HepG2 (cell line): ENCODE results near the gene POU4F3. TPM values are rescaled to one million over a fixed set of nuclear protein-coding genes. Genes with fewer than 3 reads are reported as not detected.
A peak's percentile ranks its signal among the peaks of the same experiment; 100 is the strongest.

Source experiments
- ATAC-seq: fragments of 200-7000 bp; cut with Tn5 transposase; 3 replicates; pipeline ENCODE4 v1.9.1; 2020; ENCODE audit warnings: mild to moderate bottlenecking, moderate library complexity
- BruUV-seq: library from RNA; stranded (reverse); fragments of 400-500 nt; replicated peaks from 2 replicates; lab custom pipeline; 2021; lab: Mats Ljungman, UMichigan
- CTCF ChIA-PET: fragments of 300-600 bp; formaldehyde crosslinking; extraction: SDS; loops from one replicate; lab custom pipeline; 2021; ENCODE audit warnings: low total read pairs, inconsistent platforms, low intra/inter-chr PET ratio; lab: Yijun Ruan, JAX
- POLR2A ChIA-PET: fragments of 350-600 bp; sonication (Branson Sonifier 250); formaldehyde crosslinking; loops from one replicate; lab custom pipeline; 2020; ENCODE audit warnings: antibody characterized with exemption, inconsistent platforms; lab: Yijun Ruan, JAX
- DNase-seq: peaks from one replicate; pipeline ENCODE4 v3.0.0-alpha.2; 2015; ENCODE audit warnings: low spot score
- FAIRE-seq: peaks from 3 replicates; lab custom pipeline; 2011; peaks lifted over from hg19 to GRCh38; lab: Jason Lieb, UNC
- H2AFZ ChIP-seq: one replicate; pipeline ENCODE4 v1.6.1; 2011; ENCODE audit warnings: low read length, inconsistent platforms
- H3K27ac ChIP-seq: fragments of 300-600 bp; 3 replicates; pipeline ENCODE4 v1.8.0; 2011; ENCODE audit warnings: mixed run types, mild to moderate bottlenecking, mixed read lengths, low read length, inconsistent platforms; ENCODE audit not compliant: insufficient read depth; ENCODE audit errors: extremely low read length
- H3K27me3 ChIP-seq, 2 experiments: fragments of 200-600 bp in 1 of 2; 2 replicates in 1 of 2; 3 replicates in 1 of 2; pipeline versions ENCODE4 v1.6.0 to v1.8.0; 2011; ENCODE audit warnings: low read length in 2 of 2, mild to moderate bottlenecking in 2 of 2, moderate library complexity in 2 of 2, inconsistent platforms in 1 of 2; ENCODE audit not compliant: insufficient read depth in 2 of 2, control insufficient read depth in 1 of 2
- H3K36me3 ChIP-seq, 2 experiments: fragments of 200-600 bp in 1 of 2; replicated peaks in 1 of 2; 2 replicates in 1 of 2; 3 replicates in 1 of 2; pipeline versions ENCODE4 v1.5.1 to v1.8.0; 2011; ENCODE audit warnings: low read length in 2 of 2, inconsistent platforms in 1 of 2; ENCODE audit not compliant: insufficient read depth in 2 of 2, control insufficient read depth in 1 of 2
- H3K4me1 ChIP-seq: 2 replicates; pipeline ENCODE4 v1.5.1; 2012; ENCODE audit warnings: low read length, inconsistent platforms; ENCODE audit not compliant: insufficient read depth
- H3K4me2 ChIP-seq: 2 replicates; pipeline ENCODE4 v1.6.0; 2011; ENCODE audit warnings: low read depth, low read length, inconsistent platforms
- H3K4me3 ChIP-seq, 3 experiments: fragments of 200-600 bp in 1 of 3; sonication (generic), shearing (Covaris generic) in 1 of 3; replicated peaks in 1 of 3; 2 replicates each; pipeline ENCODE4 v1.5.1; 2011 to 2016; ENCODE audit warnings: low read length in 3 of 3, inconsistent platforms in 2 of 3, low read depth in 2 of 3, mild to moderate bottlenecking in 2 of 3, control low read depth in 1 of 3, mixed read lengths in 1 of 3; ENCODE audit not compliant: insufficient read depth in 1 of 3
- H3K79me2 ChIP-seq: one replicate; pipeline ENCODE4 v1.6.1; 2011; ENCODE audit warnings: low read length, inconsistent platforms; ENCODE audit not compliant: insufficient read depth
- H3K9ac ChIP-seq: 2 replicates; pipeline ENCODE4 v1.6.0; 2011; ENCODE audit warnings: mild to moderate bottlenecking, low read depth, low read length, inconsistent platforms; ENCODE audit not compliant: insufficient read depth
- H3K9me3 ChIP-seq: 2 replicates; pipeline ENCODE4 v1.5.1; 2012; ENCODE audit warnings: mild to moderate bottlenecking, low read length
- H4K20me1 ChIP-seq: 2 replicates; pipeline ENCODE4 v1.6.0; 2011; ENCODE audit warnings: inconsistent platforms, mild to moderate bottlenecking, low read length, moderate library complexity; ENCODE audit not compliant: insufficient read depth
- GATA4 ChIP-seq: sonication (generic); IDR thresholded peaks from 2 replicates; pipeline ENCODE4 v1.6.1; 2016; ENCODE audit warnings: antibody characterized with exemption, low read depth, borderline replicate concordance
- RARG ChIP-seq: sonication (generic); formaldehyde crosslinking; IDR thresholded peaks from 2 replicates; pipeline ENCODE4 v1.4.0; 2020; ENCODE audit warnings: low read depth, mild to moderate bottlenecking, missing genetic modification reagents
- ZNF142 ChIP-seq: sonication (generic); formaldehyde crosslinking; IDR thresholded peaks from 2 replicates; pipeline ENCODE4 v1.4.0; 2020; ENCODE audit warnings: missing genetic modification reagents
- ZNF501 ChIP-seq: sonication (generic); formaldehyde crosslinking; IDR thresholded peaks from 2 replicates; pipeline ENCODE4 v1.5.1; 2020; ENCODE audit warnings: mild to moderate bottlenecking, moderate library complexity, missing genetic modification reagents
- ZNF605 ChIP-seq: sonication (generic); formaldehyde crosslinking; IDR thresholded peaks from 2 replicates; pipeline ENCODE4 v1.8.0; 2022; ENCODE audit warnings: mild to moderate bottlenecking, missing genetic modification reagents
- WGBS: methylation state at CpG from one replicate; pipeline ENCODE4 v1.1.6; 2017; ENCODE audit warnings: low lambda C conversion rate; 5-methylcytosine and 5-hydroxymethylcytosine counted together
- in situ Hi-C: cut with HindIII; loops from 2 replicates; pipeline ENCODE4 v1.10.0; 2017; ENCODE audit warnings: low pct_unique_long_range_greater_than_20kb; ENCODE audit not compliant: extremely low pct_ligation_motif_present
- intact Hi-C: fragments of 100-400 bp; cut with micrococcal nuclease; formaldehyde crosslinking; loops from one replicate; pipeline ENCODE4 v1.10.0; 2022; ENCODE audit not compliant: unreplicated experiment
- polyA plus RNA-seq, 8 experiments: library from polyadenylated mRNA; depleted of rRNA in 3 of 8; stranded (reverse) in 7 of 8; unstranded in 1 of 8; fragments of >200 nt; fragmentation: Illumina TruSeq in 4 of 8; extraction: Trizol in 4 of 8; gene quantifications; 2 replicates each; pipeline versions ENCODE4 v1.2.1 to v1.2.3, GENCODE V29; 2011 to 2016; ENCODE audit warnings: low read depth in 4 of 8, missing spikeins in 1 of 8, mixed read lengths in 1 of 8; ENCODE audit not compliant: insufficient read depth in 1 of 8
- total RNA-seq, 5 experiments: library from RNA; depleted of rRNA; stranded (reverse); fragments of >200 nt; fragmentation: Illumina TruSeq; extraction: Trizol; gene quantifications; 2 replicates each; pipeline ENCODE4 v1.2.3, GENCODE V29; 2016; ENCODE audit warnings: low read depth in 1 of 5
- TF ChIP-seq, protein P1 (sequence below): sonication (generic); formaldehyde crosslinking; IDR thresholded peaks from 2 replicates; pipeline ENCODE4 v1.4.0; 2020; ENCODE audit warnings: mild to moderate bottlenecking, missing genetic modification reagents, borderline replicate concordance
- TF ChIP-seq, protein P2 (sequence below): IDR thresholded peaks from 2 replicates; pipeline ENCODE4 v1.6.1; 2016

Gene POU4F3
- total and polyA plus RNA-seq, 2 of the 13 experiments (the other 11 are each of a cell fraction or from before 2014, with no cell fraction given): not detected

GRCh38 chr5:146340260-146341081, 1.8 kb downstream of the POU4F3 start:
- 30% methylated on average over 40 of the region's 40 CpGs for WGBS
- peak; percentile 36 for DNase-seq
- Histone ChIP-seq H3K27me3 (peaks cover 7 to 86% of the 10 kb centered on the region in 2 experiments), H2AFZ (no peak overlapping the region), H3K9me3 (no peaks in the 10 kb centered on the region), H3K36me3 (no peaks in the 10 kb centered on the region), H3K27ac (no peak overlapping the region), H4K20me1 (no peaks in the 10 kb centered on the region; the same call in none of the 2 replicates), H3K79me2 (no peaks in the 10 kb centered on the region), H3K9ac (no peak overlapping the region), H3K4me1 (no peaks in the 10 kb centered on the region), H3K4me3 (no peak overlapping the region), H3K4me2 (no peak overlapping the region)
- ChIA-PET CTCF (no interaction called here), POLR2A (no interaction called here)
- in situ Hi-C loops (no loop called here), intact Hi-C loops (no loop called here)
- no peak for FAIRE-seq
- no TSS peak for BruUV-seq
- peak; percentile 73 for ATAC-seq
- TF ChIP-seq ZNF142 (CRISPR knock-in tag): 0 out of 2 replicates have a peak, but pooled peaks have one; percentile 28
- TF ChIP-seq, protein P1, sequence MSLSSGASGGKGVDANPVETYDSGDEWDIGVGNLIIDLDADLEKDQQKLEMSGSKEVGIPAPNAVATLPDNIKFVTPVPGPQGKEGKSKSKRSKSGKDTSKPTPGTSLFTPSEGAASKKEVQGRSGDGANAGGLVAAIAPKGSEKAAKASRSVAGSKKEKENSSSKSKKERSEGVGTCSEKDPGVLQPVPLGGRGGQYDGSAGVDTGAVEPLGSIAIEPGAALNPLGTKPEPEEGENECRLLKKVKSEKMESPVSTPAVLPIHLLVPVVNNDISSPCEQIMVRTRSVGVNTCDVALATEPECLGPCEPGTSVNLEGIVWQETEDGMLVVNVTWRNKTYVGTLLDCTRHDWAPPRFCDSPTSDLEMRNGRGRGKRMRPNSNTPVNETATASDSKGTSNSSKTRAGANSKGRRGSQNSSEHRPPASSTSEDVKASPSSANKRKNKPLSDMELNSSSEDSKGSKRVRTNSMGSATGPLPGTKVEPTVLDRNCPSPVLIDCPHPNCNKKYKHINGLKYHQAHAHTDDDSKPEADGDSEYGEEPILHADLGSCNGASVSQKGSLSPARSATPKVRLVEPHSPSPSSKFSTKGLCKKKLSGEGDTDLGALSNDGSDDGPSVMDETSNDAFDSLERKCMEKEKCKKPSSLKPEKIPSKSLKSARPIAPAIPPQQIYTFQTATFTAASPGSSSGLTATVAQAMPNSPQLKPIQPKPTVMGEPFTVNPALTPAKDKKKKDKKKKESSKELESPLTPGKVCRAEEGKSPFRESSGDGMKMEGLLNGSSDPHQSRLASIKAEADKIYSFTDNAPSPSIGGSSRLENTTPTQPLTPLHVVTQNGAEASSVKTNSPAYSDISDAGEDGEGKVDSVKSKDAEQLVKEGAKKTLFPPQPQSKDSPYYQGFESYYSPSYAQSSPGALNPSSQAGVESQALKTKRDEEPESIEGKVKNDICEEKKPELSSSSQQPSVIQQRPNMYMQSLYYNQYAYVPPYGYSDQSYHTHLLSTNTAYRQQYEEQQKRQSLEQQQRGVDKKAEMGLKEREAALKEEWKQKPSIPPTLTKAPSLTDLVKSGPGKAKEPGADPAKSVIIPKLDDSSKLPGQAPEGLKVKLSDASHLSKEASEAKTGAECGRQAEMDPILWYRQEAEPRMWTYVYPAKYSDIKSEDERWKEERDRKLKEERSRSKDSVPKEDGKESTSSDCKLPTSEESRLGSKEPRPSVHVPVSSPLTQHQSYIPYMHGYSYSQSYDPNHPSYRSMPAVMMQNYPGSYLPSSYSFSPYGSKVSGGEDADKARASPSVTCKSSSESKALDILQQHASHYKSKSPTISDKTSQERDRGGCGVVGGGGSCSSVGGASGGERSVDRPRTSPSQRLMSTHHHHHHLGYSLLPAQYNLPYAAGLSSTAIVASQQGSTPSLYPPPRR (CRISPR knock-in tag): no peak
- TF ChIP-seq GATA4: no peak
- TF ChIP-seq ZNF605 (CRISPR knock-in tag): peak; percentile 49; the same call in 1 of the 2 replicates
- TF ChIP-seq RARG (CRISPR knock-in tag): no peak
- TF ChIP-seq ZNF501 (CRISPR knock-in tag): peak; percentile 50; the same call in 1 of the 2 replicates
- TF ChIP-seq, protein P2, sequence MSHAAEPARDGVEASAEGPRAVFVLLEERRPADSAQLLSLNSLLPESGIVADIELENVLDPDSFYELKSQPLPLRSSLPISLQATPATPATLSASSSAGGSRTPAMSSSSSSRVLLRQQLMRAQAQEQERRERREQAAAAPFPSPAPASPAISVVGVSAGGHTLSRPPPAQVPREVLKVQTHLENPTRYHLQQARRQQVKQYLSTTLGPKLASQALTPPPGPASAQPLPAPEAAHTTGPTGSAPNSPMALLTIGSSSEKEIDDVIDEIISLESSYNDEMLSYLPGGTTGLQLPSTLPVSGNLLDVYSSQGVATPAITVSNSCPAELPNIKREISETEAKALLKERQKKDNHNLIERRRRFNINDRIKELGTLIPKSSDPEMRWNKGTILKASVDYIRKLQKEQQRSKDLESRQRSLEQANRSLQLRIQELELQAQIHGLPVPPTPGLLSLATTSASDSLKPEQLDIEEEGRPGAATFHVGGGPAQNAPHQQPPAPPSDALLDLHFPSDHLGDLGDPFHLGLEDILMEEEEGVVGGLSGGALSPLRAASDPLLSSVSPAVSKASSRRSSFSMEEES (CRISPR knock-in tag): peak; percentile 65; the same call in 1 of the 2 replicates
